HL-60 (cell line): Measurements from ENCODE around the gene GAGE10.
"Not testable (repeated sequence)": the region's sequence is repeated elsewhere in the genome, so short reads cannot be mapped to it uniquely, and the experiment has no call there.

ENCODE experiments used
- CTCF ChIP-seq: IDR thresholded peaks from one replicate; pipeline ENCODE4 v1.5.1; 2011; ENCODE audit warnings: low read length, control low read depth, inconsistent platforms; ENCODE audit not compliant: insufficient read depth
- GABPA ChIP-seq: IDR thresholded peaks from 2 replicates; pipeline ENCODE4 v1.6.1; 2012; ENCODE audit warnings: low read depth
- REST ChIP-seq: IDR thresholded peaks from 2 replicates; pipeline ENCODE4 v1.6.1; 2012; ENCODE audit warnings: low read depth; ENCODE audit not compliant: insufficient replicate concordance
- SPI1 ChIP-seq: IDR thresholded peaks from 2 replicates; pipeline ENCODE4 v1.6.1; 2012; ENCODE audit warnings: low read depth, mild to moderate bottlenecking, borderline replicate concordance

GRCh38 chrX:49331282-49331681, 27.8 kb downstream of the GAGE10 start, which contains the start of gene GAGE13:
- TF ChIP-seq CTCF, SPI1, GABPA, REST: not testable (repeated sequence)
